GM21367 (cell line): ENCODE data around the gene FGFRL1.
"Not testable (repeated sequence)": the region's sequence is repeated elsewhere in the genome, so short reads cannot be mapped to it uniquely, and the experiment has no call there.

Experiments used
- ATAC-seq: cut with Tn5 transposase; IDR thresholded peaks from one replicate; pipeline ENCODE4 v1.9.1; 2021; ENCODE audit not compliant: unreplicated experiment

FGFRL1 gene

DNA sequence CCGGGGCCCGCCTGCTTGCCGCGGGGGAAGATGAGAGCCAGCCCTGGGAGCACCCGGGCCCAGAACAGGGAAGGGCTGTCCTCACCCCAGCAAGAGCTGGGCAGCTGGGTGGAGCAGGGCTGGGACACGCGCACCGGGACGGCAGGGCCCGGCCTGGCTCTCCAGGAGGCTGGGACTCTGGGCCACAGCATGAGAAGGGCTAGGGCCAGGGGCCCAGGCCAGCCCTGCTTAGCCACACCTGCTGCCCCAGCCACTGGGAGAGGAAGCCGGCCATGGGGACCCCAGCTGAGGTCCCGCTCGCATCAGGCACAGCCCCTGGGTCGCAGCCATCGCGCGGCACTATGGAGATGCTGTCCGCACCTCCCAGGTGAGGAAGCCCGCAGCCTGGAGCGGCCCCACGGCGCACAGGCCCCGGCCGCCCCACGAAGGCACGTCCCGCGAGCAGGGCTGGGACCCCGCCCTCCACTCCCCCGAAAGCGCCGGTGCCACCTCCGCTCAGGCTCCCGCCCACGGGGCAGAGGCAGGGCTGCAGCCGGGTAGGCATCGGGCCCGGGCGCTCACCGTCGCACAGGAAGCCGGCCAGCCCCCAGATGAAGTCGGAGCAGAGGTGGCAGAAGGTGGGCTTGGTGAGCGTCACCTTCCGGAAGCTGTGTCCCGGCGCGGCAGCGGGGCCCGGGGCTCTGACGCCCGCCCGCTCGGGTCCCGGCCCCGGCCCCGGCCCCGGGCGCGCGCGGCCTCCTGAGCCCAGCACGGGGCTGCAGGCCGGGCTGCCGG lies 38.6 kb upstream of the FGFRL1 start:
- ATAC-seq: peak; percentile 25

DNA sequence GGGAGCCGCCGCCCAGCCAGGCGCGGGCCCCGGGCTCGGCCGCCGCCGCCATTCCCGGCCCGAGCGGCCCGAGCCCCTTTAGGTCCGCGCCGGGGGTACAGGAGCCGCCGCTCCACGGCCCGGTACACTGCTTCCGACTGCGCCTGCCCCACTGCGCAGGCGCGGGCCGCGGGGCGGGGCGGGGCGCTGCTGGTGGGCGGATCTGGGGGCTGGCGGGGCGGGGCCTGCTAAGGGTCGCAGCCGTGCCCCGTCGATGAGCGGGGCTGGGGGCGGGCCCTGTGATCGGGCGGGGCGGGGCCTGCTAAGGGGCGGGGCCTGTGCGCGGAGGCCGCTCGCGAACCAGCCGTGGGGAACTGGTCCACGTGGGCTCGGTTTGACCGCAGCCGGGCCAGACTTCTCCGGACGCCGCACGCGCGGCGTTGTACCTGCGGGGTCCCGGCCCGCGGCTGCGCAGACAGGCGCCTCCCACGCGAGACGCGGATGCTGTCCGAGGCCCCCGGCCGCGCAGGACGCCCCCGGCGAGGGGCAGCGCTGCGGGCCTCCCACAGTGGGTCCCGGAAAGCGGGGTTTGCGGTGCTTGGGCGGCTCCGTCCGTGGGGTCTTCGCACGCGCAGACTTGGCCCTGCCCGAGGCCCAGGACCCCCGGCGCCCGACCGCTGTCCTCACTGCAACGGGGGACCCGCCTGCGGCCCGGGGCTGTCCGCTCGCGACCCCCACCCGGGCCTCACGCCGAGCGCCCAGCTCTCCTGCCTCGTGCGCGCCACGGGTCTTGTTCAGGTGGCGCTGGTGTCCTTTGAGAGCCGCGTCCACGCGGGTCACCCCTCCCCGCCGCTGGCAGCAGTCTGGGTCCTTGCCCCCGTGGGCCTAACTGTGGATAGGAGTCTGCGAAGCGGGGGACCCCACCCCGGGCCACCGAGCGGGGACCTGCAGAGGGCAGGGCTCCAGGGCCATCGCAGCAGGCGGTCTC lies 37.7 kb upstream of the FGFRL1 start, which contains the start of gene DGKQ:
TSS of gene DGKQ (minus strand) at position 139 of the 967 bp plus-strand sequence. CDS start at position 52, 87 bp downstream.
- ATAC-seq: peak; percentile 52

DNA sequence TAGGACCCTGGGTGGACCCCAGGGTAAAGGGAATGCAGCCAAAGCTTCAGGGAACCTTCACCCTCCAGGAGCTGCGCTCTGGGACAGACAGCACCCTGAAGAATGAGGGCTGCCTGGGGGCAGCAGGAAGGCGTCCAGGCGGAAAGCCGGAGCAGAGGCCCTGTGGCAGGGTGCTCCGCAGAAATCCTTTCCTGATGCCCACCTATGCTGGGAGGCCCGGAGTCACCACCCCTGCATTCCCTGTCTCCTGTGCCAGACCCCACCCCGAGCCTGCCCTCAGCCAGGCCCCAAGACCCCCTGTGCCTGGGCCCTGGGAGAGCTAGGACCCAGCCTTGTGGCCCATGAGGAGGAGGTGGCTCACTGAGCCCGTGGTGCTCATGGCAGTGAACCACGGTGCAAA lies 36.8 kb upstream of the FGFRL1 start:
- ATAC-seq: no peak

DNA sequence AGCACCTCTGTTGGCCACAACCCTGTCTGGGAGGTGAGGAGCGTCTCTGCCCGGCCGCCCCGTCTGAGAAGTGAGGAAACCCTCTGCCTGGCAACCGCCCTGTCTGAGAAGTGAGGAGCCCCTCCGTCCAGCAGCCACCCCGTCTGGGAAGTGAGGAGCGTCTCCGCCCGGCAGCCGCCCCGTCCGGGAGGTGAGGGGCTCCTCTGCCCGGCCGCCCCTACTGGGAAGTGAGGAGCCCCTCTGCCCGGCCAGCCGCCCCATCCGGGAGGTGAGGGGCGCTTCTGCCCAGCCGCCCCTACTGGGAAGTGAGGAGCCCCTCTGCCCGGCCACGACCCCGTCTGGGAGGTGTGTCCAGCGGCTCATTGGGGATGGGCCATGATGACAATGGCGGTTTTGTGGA lies 35.4 kb upstream of the FGFRL1 start:
- ATAC-seq: not testable (repeated sequence)

DNA sequence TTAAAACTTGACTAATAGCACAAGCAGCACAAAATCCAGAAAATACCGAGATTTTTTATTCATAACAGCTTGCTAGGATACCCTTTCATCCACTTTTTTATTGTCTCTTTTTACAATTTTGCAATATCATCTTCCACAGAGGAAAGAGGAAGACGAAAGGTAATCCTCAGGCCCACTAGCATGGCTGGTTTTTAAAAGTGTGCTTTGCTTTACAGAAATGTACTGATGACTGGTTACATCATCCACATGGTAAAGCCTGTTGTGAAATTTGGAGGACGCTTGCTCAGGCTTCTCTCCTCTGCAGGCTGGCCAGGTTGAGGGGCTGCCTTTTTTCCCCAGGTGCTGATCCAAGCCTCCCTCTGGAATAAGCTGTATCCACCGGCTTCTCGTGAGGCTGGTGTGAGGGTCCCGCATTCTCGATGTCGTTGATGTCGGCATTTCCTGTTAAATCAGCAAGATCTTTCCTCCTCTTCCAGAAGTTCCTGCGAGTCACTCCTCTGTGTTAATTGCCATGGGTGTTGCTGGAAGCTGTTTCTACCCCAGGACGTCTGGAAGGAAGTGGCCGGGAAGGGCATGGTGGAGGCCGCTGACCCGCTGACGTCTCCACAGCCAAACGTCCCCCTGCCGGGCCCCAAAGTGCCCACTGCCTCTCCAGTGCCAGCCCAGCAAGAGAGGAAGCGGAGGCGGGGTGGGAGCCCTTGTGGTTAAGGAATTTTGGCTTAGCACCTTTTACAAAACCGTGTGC lies 32.3 kb upstream of the FGFRL1 start:
- no peak for ATAC-seq

DNA sequence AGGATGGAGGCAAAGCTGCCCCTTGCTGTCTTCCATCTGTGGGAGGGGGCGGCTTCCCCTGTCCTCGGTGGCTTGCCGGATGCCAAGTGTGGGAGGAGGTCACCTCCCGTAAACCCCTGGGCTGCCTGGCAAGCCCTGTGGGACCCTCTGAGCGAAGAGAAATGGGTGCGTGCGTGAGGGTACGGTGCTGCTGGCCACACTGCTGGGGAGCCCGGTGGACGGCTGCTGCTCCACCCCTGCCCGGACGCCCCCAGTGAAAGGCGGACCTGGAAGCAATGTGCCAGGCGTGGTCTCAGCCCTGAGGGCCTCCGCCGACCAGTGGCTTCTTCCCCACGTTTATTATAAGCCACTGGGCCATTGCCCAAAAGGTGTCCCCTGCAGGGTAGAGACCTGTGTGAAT lies 29.1 kb upstream of the FGFRL1 start:
- ATAC-seq: no peak

DNA sequence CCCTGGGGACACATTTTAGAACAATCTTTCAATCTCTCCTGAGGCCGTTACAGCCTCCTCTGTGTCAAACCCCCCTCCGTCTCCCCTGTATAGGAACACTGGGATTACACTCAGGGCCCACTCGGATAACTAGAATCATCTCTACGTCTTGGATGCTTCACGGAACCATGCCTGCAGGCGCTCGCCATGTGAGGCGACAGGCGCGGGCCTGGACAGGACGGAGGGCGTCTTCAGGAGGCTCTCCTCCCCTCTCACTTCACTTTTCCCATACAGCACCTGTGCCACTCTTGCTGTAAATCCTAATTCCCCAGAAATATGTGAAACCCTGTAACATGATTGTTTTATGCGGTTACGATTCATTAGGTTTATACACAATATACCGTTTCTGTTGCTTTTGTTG lies 28.6 kb upstream of the FGFRL1 start:
- ATAC-seq: no peak

DNA sequence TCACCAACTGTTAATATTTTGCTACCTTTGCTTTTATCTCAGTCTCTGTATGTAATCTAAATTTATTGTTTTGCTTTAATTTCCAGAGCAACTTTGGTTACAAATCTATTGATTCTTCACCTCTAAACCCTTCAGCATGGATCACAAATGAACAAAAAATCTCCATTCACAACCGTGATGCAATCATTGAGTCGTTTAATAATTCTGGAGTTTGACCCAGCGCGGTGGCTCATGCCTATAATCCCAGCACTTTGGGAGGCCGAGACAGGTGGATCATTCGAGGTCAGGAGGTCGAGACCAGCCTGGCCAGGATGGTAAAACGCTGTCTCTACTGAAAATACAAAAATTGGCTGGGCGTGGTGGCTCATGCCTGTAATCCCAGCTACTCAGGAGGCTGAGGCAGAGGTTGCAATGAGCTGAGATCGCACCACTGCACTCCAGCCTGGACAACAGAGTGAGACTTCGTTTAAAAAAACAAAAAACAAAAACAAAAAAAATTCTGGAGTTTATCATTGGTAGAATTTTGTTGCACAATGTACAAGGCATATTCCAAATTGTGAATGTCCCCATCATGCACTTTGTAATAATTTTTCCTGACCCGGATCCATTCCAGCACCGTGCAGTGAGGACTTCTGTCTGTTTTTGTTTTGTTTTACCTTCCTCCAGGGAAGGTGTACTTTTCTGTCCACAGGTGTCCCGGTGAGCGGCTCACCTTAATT lies 26.9 kb upstream of the FGFRL1 start:
- no peak for ATAC-seq

DNA sequence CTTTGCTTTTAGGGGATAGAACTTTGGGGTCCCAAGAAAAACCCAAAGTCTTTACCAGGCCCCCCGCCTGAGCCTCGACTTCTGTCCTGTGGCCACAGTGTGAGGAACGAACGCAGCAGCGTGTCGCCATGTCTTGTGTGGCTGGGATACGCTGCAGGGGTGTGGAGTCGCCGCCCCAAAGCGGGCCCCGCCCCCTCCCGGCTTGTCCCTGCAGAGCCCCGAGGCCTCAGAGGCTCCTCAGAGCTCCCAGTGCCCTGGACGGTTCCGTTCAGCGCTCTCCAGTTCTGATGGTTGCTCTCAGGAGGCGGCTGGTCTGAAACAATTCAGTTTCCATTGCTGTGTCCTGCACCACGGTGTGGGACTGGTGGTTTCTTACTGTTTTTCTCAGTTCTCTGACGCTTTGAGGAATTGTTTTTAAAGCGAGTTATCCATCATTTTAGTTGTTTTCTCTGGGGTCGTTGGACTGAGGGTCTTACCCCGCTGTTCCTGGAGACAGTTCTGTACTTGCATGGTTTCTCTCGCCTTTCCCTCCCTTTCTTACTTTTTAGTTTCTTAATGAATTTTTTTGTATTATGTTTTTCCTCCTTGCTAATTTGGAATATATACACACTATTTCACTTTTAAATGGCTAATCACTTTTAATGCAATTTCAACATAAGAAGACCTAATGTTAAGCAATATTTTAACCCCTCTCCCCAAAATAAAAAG lies 26.1 kb upstream of the FGFRL1 start:
- no peak for ATAC-seq

DNA sequence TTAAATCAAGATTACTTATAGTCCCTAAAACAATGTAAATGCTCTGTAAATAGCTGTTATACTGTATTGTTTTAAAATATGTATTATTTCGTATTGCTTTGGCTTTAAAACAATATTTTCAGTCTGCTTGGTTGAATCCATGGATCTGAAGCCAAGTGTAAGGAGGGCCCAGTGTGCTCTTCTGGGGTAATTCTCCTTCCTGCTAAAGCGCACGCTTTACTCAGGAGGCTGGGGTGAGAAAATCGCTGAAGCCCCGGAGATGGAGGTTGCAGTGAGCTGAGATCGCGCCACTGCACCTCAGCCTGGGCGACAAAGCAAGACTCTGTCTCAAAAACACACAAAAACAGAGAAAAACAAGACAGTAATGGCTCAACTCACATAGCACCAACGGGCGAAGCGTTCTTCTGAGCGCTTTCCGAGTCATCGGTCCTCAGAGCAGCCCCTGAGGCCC lies 25.0 kb upstream of the FGFRL1 start:
- ATAC-seq: peak; percentile 7

DNA sequence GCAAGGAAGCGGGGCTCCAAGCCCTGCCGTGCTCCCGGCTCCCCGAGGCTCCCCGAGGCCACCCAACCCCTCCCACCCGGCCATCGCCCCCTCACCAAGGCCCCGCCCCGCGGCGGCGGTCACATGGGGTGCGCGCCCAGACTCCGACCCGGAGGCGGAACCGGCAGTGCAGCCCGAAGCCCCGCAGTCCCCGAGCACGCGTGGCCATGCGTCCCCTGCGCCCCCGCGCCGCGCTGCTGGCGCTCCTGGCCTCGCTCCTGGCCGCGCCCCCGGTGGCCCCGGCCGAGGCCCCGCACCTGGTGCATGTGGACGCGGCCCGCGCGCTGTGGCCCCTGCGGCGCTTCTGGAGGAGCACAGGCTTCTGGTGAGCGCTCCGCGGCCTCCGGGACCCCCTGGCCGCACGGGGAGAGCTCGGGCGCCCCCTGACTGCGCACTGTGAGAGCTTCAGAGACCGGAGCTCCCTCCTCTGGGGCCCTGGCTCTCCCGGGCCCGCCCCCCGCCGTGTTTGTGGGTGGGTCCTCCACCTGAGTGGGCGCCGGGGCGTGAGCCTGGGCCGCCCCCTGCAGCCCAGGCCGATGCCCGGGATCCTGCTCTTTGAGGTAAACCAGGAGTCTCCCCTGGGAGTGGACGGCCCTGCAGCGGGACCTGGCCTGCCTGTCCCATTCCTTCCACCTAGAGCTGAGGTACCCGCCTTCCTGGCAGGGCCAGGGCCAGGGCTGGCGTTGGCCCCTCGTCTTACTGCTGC lies 24.4 kb upstream of the FGFRL1 start, which contains the start of gene IDUA:
TSS of gene IDUA (plus strand) at position 166 of the 745 bp plus-strand sequence. CDS start at position 207, 41 bp downstream.
- peak; percentile 62 for ATAC-seq

DNA sequence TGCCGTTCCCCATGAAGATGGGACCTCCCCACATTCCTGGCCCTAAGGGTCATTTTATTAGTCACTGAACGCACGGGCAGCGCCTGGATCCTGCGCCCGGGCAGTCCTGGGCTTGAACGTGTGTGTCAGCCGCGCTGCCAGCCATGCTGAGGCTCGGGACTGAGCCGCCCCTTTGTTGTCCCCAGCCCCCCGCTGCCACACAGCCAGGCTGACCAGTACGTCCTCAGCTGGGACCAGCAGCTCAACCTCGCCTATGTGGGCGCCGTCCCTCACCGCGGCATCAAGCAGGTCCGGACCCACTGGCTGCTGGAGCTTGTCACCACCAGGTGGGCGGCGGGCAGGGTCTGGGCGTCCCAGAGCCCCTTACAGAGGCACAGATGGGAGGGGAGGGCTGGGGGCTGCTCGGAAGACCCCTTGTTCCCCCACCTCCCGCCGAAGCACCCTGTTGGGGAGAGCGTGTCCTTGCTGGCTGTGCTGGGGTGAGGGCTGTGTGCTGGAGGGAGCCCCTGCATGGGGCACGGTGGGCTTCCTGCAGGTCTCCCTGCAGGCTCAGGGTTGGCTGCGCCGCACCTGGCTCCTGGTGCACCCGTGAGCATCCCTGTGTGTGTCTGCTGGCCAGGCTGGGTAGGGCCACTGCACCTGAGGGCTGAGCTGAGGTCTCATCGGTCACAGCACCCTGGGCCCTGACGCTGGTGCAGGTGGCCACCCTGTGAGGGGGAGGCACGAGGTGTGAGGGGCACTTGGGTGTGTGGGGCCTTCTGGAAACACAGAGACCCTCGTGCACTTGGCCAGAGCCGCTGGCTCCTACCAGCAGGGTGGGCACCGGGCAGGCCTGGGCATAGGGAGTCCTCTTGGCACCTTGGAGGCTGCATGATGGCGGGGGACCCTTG lies 23.6 kb upstream of the FGFRL1 start:
- ATAC-seq: no peak

DNA sequence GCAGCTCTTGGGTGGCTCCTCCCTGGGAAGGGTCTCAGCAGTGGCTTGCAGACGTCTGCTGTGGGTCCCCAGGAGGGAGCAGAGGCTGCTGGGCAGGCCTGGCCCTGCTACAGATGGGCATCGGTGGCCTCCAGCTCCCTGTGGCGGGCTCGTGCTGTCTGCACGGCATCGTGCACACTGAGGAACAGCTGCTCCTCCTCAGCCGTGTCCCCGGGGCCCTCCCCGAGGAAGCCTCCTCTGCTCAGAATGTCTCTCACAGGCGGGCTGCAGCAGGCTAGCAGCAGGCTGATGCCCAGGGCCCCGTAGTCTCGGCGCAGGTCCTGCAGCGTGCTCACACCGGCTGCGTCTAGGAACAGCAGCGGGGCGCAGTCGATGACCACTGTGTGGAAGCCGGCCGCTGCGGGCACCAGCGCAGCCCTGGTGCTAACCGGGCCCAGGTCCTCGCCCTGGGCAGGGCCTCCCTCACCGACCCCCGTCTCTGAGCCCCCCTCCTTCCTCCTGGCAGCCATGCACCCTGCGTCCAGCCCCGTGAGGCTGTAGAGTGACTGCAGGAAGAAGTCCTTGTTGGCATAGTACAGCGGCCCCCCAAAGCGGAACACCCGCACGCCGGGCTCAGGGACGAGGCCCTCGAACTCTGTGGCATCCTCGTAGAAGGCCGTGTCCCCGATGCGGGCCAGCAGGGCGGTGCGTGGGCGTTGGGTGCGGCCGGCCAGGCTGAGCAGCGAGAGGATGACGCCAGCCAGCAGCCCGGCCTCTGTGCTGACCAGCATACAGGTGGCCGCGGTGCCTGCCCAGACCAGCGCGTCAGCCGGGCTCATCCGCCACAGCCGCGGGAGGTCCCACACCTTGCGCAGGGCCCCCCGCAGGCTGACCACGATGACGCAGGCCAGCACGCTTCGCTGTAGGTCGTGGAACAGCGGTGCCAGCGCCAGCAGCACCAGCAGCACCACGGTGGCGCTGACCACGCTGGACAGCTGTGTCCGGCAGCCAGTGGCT lies 22.4 kb upstream of the FGFRL1 start:
- ATAC-seq: no peak

DNA sequence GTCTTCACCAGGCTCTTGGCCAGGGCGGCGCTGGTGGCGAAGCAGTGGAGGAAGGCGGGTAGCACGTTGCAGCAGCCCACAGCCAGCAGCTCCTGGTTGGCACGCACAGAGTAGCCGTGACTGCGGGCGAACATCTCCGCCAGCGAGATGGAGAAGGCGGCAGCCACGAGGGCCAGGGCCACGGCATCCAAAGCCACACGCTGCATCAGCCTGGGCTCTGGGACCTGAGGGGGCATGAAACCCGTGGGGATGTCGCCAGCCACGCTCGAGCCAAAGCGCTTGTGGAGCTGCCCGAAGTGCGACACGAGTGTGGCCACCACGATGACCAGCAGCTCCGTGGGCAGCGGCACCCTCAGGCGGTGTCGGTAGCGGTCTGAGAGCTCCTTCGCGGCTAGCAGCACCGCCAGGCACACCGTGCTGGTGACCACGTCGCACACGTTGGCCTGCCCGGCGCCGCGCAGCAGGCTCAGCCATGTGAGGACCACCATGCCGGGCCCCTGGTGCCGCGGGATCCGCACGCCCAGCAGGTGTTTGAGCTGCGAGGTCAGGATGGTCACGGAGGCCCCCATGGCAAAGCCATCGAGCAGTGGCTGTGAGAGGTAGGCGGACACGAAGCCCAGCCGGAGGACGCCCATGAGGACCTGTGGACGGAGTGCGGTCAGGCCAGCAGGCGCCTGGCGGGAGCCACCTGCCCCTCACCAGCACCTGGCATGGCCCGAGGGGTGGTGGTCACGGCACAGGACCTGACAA lies 21.5 kb upstream of the FGFRL1 start:
- no peak for ATAC-seq

DNA sequence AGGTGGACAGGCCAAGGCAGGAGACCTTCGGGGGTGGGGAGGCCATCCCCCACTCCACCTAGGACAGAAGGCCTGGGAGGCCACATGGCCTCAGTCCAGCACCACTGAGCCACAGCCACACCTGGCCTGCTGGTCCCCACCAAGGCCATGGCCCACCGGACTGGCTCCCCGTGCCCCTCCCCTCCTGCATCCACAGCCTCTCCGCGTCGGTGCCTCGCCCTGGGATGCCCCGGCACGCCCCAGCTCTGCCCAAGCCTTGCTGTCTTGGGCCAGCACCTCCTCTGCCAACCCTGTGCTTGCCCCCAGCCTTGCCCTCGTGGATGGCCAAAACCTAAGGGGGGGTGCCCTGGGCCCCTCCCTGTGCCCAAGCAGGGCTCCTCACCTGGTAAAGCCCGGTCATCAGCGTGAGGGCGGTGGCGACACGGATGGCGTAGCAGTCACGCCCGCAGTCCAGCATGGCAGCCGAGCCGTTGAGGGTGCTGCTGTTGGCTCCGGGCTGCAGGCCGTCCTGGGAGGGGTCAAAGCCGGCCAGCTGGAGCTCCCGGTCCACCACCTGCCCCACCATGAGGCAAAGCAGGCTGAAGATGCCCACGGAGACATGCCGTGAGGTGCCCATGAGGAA lies 20.6 kb upstream of the FGFRL1 start:
- ATAC-seq: no peak
